IMR-90 (cell line): Measurements from ENCODE around the gene RPL14. TPM values are rescaled to one million over a fixed set of nuclear protein-coding genes. Genes with fewer than 3 reads are reported as not detected.
"Not testable (repeated sequence)": the region's sequence is repeated elsewhere in the genome, so short reads cannot be mapped to it uniquely, and the experiment has no call there.

Experiments used
- ATAC-seq: fragments of 200-7000 bp; cut with Tn5 transposase; 2 replicates; pipeline ENCODE4 v1.9.1; 2020; ENCODE audit warnings: low read depth, mild to moderate bottlenecking, moderate library complexity
- BruUV-seq: library from RNA; stranded (reverse); fragments of 400-500 nt; replicated peaks from 2 replicates; lab custom pipeline; 2021; lab: Mats Ljungman, UMichigan
- CTCF ChIA-PET: fragments of 300-600 bp; formaldehyde crosslinking; extraction: SDS; loops from one replicate; lab custom pipeline; 2021; ENCODE audit warnings: antibody characterized with exemption; lab: Yijun Ruan, JAX
- POLR2A ChIA-PET: fragments of 300-600 bp; sonication (Branson Sonifier 250); formaldehyde crosslinking; loops from one replicate; lab custom pipeline; 2022; ENCODE audit warnings: antibody characterized with exemption; ENCODE audit not compliant: unreplicated experiment; lab: Charles Lee
- DNase-seq: peaks from one replicate; pipeline ENCODE4 v3.0.0; 2013
- H2AFZ ChIP-seq: replicated peaks from 2 replicates; pipeline ENCODE3; 2013; ENCODE audit warnings: low read length, mild to moderate bottlenecking; ENCODE audit not compliant: poor library complexity
- H2AK5ac ChIP-seq: 2 replicates; pipeline ENCODE4 v1.6.1; 2013; ENCODE audit warnings: low read depth, low read length, inconsistent platforms
- H2AK9ac ChIP-seq: replicated peaks from 2 replicates; pipeline ENCODE3; 2013; ENCODE audit warnings: mild to moderate bottlenecking, low read depth, low read length, moderate library complexity; ENCODE audit not compliant: poor library complexity
- H2BK120ac ChIP-seq: 2 replicates; pipeline ENCODE4 v1.6.1; 2013; ENCODE audit warnings: low read depth, low read length, inconsistent platforms
- H2BK15ac ChIP-seq: 3 replicates; pipeline ENCODE4 v1.6.1; 2013; ENCODE audit warnings: low read depth, low read length, inconsistent platforms
- H2BK20ac ChIP-seq: 2 replicates; pipeline ENCODE4 v1.6.1; 2013; ENCODE audit warnings: low read depth, mild to moderate bottlenecking, inconsistent platforms, low read length, moderate library complexity
- H2BK5ac ChIP-seq: 2 replicates; pipeline ENCODE4 v1.6.1; 2013; ENCODE audit warnings: mild to moderate bottlenecking, low read depth, low read length, inconsistent platforms; ENCODE audit not compliant: poor library complexity, severe bottlenecking
- H3K14ac ChIP-seq: replicated peaks from 2 replicates; pipeline ENCODE4 v1.6.1; 2013; ENCODE audit warnings: low read depth, low read length, inconsistent platforms
- H3K18ac ChIP-seq: 2 replicates; pipeline ENCODE4 v1.6.1; 2013; ENCODE audit warnings: low read depth, low read length, control low read depth
- H3K23ac ChIP-seq: 2 replicates; pipeline ENCODE4 v1.6.1; 2013; ENCODE audit warnings: low read depth, low read length, inconsistent platforms
- H3K27ac ChIP-seq: 2 replicates; pipeline ENCODE4 v1.5.1; 2013; ENCODE audit warnings: mild to moderate bottlenecking, control low read depth, low read length; ENCODE audit not compliant: insufficient read depth
- H3K27me3 ChIP-seq: 2 replicates; pipeline ENCODE4 v1.6.1; 2013; ENCODE audit warnings: low read length; ENCODE audit not compliant: control insufficient read depth, insufficient read depth
- H3K36me3 ChIP-seq: 2 replicates; pipeline ENCODE4 v1.6.1; 2013; ENCODE audit warnings: low read length, mixed read lengths; ENCODE audit not compliant: control insufficient read depth, insufficient read depth
- H3K4ac ChIP-seq: 2 replicates; pipeline ENCODE4 v1.6.1; 2013; ENCODE audit warnings: low read depth, low read length, inconsistent platforms
- H3K4me1 ChIP-seq: 2 replicates; pipeline ENCODE4 v1.6.1; 2013; ENCODE audit warnings: low read length, mixed read lengths; ENCODE audit not compliant: control insufficient read depth, insufficient read depth
- H3K4me2 ChIP-seq: 2 replicates; pipeline ENCODE4 v1.6.1; 2013; ENCODE audit warnings: low read depth, mild to moderate bottlenecking, control low read depth, low read length, moderate library complexity
- H3K4me3 ChIP-seq: 2 replicates; pipeline ENCODE4 v1.5.1; 2013; ENCODE audit warnings: low read depth, mild to moderate bottlenecking, control low read depth, low read length, moderate library complexity; ENCODE audit not compliant: insufficient read depth
- H3K56ac ChIP-seq: 2 replicates; pipeline ENCODE4 v1.6.1; 2013; ENCODE audit warnings: low read length, inconsistent platforms; ENCODE audit not compliant: insufficient read depth; ENCODE audit errors: extremely low read depth
- H3K79me1 ChIP-seq, 2 experiments: 2 replicates each; pipeline ENCODE4 v1.6.1; 2013; ENCODE audit warnings: low read length in 2 of 2, inconsistent platforms in 1 of 2, low read depth in 1 of 2
- H3K9ac ChIP-seq: 2 replicates; pipeline ENCODE4 v1.6.1; 2013; ENCODE audit warnings: low read depth, low read length, control low read depth
- H3K9me1 ChIP-seq: 2 replicates; pipeline ENCODE4 v1.6.1; 2013; ENCODE audit warnings: low read length, inconsistent platforms; ENCODE audit not compliant: insufficient read depth
- H3K9me3 ChIP-seq: 2 replicates; pipeline ENCODE4 v1.6.1; 2013; ENCODE audit warnings: low read length; ENCODE audit not compliant: control insufficient read depth, insufficient read depth
- H4K20me1 ChIP-seq: 2 replicates; pipeline ENCODE4 v1.6.1; 2013; ENCODE audit warnings: low read length, inconsistent platforms; ENCODE audit not compliant: insufficient read depth
- H4K5ac ChIP-seq: 2 replicates; pipeline ENCODE4 v1.6.1; 2013; ENCODE audit warnings: mild to moderate bottlenecking, low read depth, low read length, control low read depth
- H4K8ac ChIP-seq, 2 experiments: 2 replicates each; pipeline ENCODE4 v1.6.1; 2013; ENCODE audit warnings: low read depth in 2 of 2, low read length in 2 of 2, control low read depth in 1 of 2, inconsistent platforms in 1 of 2
- H4K91ac ChIP-seq: 2 replicates; pipeline ENCODE4 v1.6.1; 2013; ENCODE audit warnings: low read depth, low read length, inconsistent platforms; ENCODE audit not compliant: insufficient read depth
- CEBPB ChIP-seq: IDR thresholded peaks from 2 replicates; pipeline ENCODE4 v1.6.1; 2012; ENCODE audit warnings: low read depth, low read length, improper control_type of control experiment
- WGBS, 2 experiments: methylation state at CpG; one replicate each; pipeline versions ENCODE4 v1.1.5 to v1.1.7; 2013; ENCODE audit warnings: missing lambda C conversion rate in 2 of 2; ENCODE audit not compliant: insufficient read length in 1 of 2; ENCODE audit errors: extremely low coverage in 2 of 2; 5-methylcytosine and 5-hydroxymethylcytosine counted together
- dilution Hi-C: fragments of 300-500 bp; cut with HindIII; formaldehyde crosslinking; loops from one replicate; pipeline ENCODE4 v1.14.3; 2018; ENCODE audit warnings: low sequenced_read_pairs; ENCODE audit not compliant: unreplicated experiment
- in situ Hi-C: fragments of 300-500 bp; cut with MboI; formaldehyde crosslinking; loops from 3 replicates; pipeline ENCODE4 v1.14.3; 2019; ENCODE audit warnings: low sequenced_read_pairs, inconsistent platforms, mixed read lengths
- intact Hi-C: fragments of 100-400 bp; cut with micrococcal nuclease; formaldehyde crosslinking; loops from 2 replicates; pipeline ENCODE4 v1.10.0; 2022
- polyA plus RNA-seq, 3 experiments: library from polyadenylated mRNA; depleted of rRNA; stranded (reverse); fragments of >200 nt; gene quantifications; 2 replicates each; pipeline ENCODE4 v1.2.3, GENCODE V29; 2012; ENCODE audit warnings: low replicate concordance in 1 of 3
- total RNA-seq: library from RNA; depleted of rRNA; stranded (reverse); fragments of >200 nt; gene quantifications from 2 replicates; pipeline ENCODE4 v1.2.3, GENCODE V29; 2012

Gene RPL14
- total and polyA plus RNA-seq, 2 of the 4 experiments (the other 2 are of a cell fraction): 142 to 492 TPM

DNA sequence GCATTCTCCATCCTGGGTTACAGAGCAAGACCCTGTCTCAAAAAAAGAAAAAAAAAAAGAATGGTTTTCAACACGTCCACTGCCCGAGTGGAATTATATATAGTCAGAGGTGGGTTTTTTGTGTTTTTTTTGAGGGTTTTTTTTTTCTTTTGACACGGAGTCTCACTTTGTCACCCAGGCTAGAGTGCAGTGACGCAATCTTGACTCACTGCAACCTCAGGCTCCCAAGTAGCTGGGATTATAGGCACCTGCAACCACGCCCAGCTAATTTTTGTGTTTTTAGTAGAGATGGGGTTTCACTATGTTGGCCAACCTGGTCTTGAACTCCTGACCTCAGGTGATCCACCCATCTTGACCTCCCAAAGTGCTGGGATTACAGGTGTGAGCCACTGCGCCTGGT is 3.3 kb downstream of the RPL14 start:
- TF ChIP-seq CEBPB: peak; percentile 48; the same call in 1 of the 2 replicates
- CTCF ChIA-PET, DNase-seq, H2BK5ac ChIP-seq, H4K8ac ChIP-seq, H3K18ac ChIP-seq, H3K4me2 ChIP-seq, H2BK15ac ChIP-seq, H2AFZ ChIP-seq, H2AK5ac ChIP-seq, H3K14ac ChIP-seq, H2AK9ac ChIP-seq, H3K4me1 ChIP-seq, H3K4me3 ChIP-seq, ATAC-seq, H2BK120ac ChIP-seq, H3K4ac ChIP-seq, dilution Hi-C loops, H3K27ac ChIP-seq, in situ Hi-C loops, H2BK20ac ChIP-seq, H4K5ac ChIP-seq, H3K27me3 ChIP-seq, intact Hi-C loops, BruUV-seq, H3K9ac ChIP-seq, H3K9me1 ChIP-seq, H4K91ac ChIP-seq, H3K9me3 ChIP-seq, H3K23ac ChIP-seq, H3K56ac ChIP-seq: not testable (repeated sequence)
- POLR2A ChIA-PET: interaction anchor here (0.7 kb wide), 1 partner anchor 765 kb away, joined by 6 read pairs; no protein-coding TSS in a partner anchor
- Histone ChIP-seq H4K20me1 (peaks cover 24% of the 10 kb centered on the region), H3K36me3 (peaks cover 42% of the 10 kb centered on the region), H3K79me1 (peaks cover 9 to 29% of the 10 kb centered on the region in 2 experiments)
- no CpG with 5 or more reads among the region's 6 CpGs for WGBS, 2 experiments
